GM21447 (cell line): ENCODE measurements around the gene CHRD.
"Not testable (repeated sequence)": the region's sequence is repeated elsewhere in the genome, so short reads cannot be mapped to it uniquely, and the experiment has no call there.

ENCODE experiments used
- ATAC-seq: cut with Tn5 transposase; IDR thresholded peaks from one replicate; pipeline ENCODE4 v1.9.1; 2021; ENCODE audit not compliant: unreplicated experiment

Gene CHRD

GRCh38 chr3:184414418-184415202 lies 34.8 kb downstream of the CHRD start:
- no peak for ATAC-seq

- ATAC-seq = no peak
Observed at GRCh38 chr3:184415203-184415490, 35.3 kb downstream of the CHRD start.

GRCh38 chr3:184417619-184418327 lies 37.9 kb downstream of the CHRD start:
- peak; percentile 86 for ATAC-seq

GRCh38 chr3:184419171-184419570 lies 39.3 kb downstream of the CHRD start:
- no peak for ATAC-seq

GRCh38 chr3:184423561-184423960 lies 43.7 kb downstream of the CHRD start:
- ATAC-seq = no peak

GRCh38 chr3:184426691-184427141 lies 46.9 kb downstream of the CHRD start:
- ATAC-seq = no peak

GRCh38 chr3:184428561-184429175 lies 48.8 kb downstream of the CHRD start:
- no peak for ATAC-seq

- no peak for ATAC-seq
Observed at GRCh38 chr3:184429786-184430185, 49.9 kb downstream of the CHRD start.

GRCh38 chr3:184430940-184431339 lies 51.1 kb downstream of the CHRD start:
- no peak for ATAC-seq

GRCh38 chr3:184433178-184433577 lies 53.3 kb downstream of the CHRD start:
- not testable (repeated sequence) for ATAC-seq

- no peak for ATAC-seq
Observed at GRCh38 chr3:184439096-184439495, 59.2 kb downstream of the CHRD start.
